HT1080 (cell line): Measurements from ENCODE around the gene FBXL17. TPM values are rescaled to one million over a fixed set of nuclear protein-coding genes. Genes with fewer than 3 reads are reported as not detected.

ENCODE experiments used
- DNase-seq: peaks from one replicate; pipeline ENCODE4 v3.0.0-alpha.2; 2015; ENCODE audit warnings: low read depth
- total RNA-seq: library from RNA; depleted of rRNA; stranded (reverse); fragments of >200 nt; shearing (Covaris generic); gene quantifications from 2 replicates; pipeline ENCODE4 v1.2.3, GENCODE V29; 2014

The FBXL17 gene
- total RNA-seq, 1 experiment from 2014 or later, result 6.6 TPM

DNA sequence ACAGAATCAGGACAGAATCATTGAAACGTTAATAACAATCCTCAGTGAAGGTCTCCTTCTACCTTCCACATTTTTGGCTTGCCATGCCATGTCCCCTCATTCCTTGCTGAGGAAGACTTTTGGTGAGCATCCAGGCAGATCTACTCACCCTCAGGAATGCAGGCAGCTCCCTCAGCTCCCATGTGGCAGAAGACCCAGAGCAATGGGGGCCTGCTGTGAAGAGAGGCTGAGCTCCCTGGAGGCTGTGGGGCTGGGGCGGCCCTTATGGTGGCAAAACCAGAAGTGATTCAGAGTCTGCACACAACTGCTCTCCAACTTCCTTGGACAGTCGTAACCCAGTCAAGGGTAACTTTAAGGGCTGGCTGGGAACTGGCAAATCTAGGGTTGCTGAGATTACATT, 463.9 kb downstream of the FBXL17 start:
- peak; percentile 15 for DNase-seq

GRCh38 chr5:107916731-107917725, 464.9 kb downstream of the FBXL17 start:
- no peak for DNase-seq

- no peak for DNase-seq
Measured at GRCh38 chr5:107915176-107915812, 466.6 kb downstream of the FBXL17 start.

GRCh38 chr5:107913494-107913893, 468.4 kb downstream of the FBXL17 start:
- no peak for DNase-seq

GRCh38 chr5:107900721-107901120, 481.2 kb downstream of the FBXL17 start:
- DNase-seq, result no peak

DNA sequence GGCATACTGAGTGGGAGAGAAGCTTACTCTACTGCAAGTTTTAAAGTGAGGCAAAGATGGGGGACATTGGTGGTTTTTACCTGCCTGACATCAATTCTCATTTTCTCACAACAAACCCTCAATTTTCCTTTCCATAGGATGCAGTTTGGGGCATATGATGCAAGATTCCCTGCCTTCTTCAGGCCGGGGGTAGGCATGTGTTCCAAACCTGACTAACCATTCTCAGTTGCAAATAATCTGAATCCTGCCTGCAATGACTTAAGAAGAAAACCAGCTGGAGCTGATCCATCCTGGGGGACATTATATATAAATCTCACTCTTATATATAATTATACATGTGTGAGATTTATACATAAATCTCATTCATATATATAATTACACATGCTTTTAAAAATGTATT, 487.5 kb downstream of the FBXL17 start:
- peak; percentile 10 for DNase-seq

DNA sequence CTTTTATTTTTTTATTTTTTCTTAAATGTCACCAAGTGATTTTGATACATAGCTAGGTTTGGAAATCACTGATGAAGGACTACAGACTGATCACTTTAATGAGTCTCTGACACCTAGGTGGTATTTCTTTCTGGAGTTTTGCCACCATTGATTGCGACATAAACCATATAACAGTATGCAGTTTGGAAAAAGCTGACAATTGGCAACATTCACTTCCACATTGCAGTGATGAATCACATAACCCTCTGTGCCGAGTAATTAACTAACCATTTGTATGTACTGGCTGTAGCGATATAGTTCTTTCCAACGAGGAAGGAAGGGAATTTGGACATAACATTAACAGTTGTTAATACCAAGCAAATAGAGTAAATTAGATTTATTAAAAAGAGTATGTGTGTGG, 488.3 kb downstream of the FBXL17 start:
- peak; percentile 66 for DNase-seq

DNA sequence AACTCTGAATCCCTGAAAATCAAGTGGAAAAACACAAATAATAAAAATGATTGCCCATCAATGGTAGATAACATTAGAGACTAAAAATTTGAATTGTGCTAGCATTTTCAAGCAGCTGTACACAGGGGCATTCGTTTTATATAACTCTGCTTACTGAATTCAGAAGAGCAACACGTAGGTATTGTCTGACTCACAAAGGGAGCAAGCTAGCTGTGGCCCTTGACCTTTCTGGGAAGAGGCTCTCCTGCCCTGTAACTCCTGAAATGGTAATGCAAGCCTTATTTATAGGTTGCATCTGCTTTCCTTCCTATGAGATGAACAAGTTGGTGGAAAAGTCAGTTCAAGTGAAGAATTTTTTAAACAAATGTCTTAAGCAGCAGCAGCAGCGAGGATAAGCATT, 492.5 kb downstream of the FBXL17 start:
- no peak for DNase-seq

GRCh38 chr5:107888541-107888940, 493.4 kb downstream of the FBXL17 start:
- DNase-seq, result no peak

- DNase-seq, result no peak
Measured at GRCh38 chr5:107887166-107887943, 494.5 kb downstream of the FBXL17 start.

- no peak for DNase-seq
Measured at GRCh38 chr5:107885601-107886000, 496.3 kb downstream of the FBXL17 start.

GRCh38 chr5:107884871-107885270, 497.0 kb downstream of the FBXL17 start:
- DNase-seq, result no peak

- DNase-seq, result no peak
Measured at GRCh38 chr5:107878661-107879060, 503.2 kb downstream of the FBXL17 start.

GRCh38 chr5:107876906-107877305, 505.0 kb downstream of the FBXL17 start:
- no peak for DNase-seq

GRCh38 chr5:107876261-107876660, 505.6 kb downstream of the FBXL17 start:
- no peak for DNase-seq

DNA sequence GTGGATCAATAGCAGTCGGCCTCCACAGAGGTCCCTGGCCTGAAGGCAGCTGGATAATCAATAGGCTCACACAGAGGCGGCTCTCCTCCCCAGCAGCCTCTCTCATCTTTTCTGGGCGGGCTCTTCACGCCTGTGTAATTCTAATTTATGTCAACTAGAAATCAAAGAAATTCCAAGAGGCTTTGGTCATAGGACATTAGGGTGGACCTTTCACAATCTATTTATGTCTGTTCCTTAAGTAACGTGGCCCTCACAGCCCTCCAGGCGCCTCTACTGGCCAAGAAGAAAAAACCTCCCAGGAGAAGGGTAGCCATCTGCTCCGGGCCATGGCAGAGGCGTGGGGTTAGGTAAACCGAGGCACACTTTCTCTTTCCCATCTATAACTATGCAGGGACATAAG, 506.1 kb downstream of the FBXL17 start:
- no peak for DNase-seq

DNA sequence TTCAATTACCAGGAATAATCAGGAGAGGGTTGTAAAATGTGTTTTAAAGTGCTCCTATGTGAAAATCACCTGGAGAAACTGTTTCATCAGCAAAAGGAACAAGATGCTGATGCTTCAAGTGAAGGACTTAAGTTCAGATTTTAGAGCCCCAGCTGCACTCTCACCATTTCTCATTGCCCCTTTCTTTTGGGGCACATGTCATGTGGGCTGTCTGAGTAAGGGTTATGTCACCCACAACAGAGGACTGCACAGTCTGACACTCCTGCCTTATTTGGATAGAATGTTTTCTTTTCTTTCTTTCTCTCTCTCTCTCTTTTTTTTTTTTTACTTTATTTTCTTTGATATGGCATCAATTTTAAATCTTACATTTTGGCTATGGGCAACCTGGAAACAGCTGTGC, 507.1 kb downstream of the FBXL17 start:
- DNase-seq, result peak; percentile 59

DNA sequence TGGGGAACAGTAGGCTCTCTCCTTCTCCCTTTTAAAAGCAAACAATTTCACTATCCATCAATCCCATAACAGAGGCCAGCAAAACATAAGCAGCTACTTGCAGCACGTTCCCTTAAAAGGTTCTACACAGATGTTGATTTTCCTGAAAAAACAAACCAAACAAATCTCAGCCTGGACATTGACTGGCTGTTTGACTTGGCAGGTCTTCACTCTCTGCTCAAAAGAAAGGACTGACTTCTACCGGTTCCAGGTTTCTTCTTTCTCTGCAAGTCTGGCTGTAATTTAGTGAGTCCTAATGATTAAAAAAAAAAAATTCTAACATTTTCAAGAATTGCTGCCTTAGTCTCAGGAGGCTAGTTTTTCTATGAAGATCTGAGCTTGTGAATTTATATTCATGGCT, 508.0 kb downstream of the FBXL17 start:
- DNase-seq, result no peak

DNA sequence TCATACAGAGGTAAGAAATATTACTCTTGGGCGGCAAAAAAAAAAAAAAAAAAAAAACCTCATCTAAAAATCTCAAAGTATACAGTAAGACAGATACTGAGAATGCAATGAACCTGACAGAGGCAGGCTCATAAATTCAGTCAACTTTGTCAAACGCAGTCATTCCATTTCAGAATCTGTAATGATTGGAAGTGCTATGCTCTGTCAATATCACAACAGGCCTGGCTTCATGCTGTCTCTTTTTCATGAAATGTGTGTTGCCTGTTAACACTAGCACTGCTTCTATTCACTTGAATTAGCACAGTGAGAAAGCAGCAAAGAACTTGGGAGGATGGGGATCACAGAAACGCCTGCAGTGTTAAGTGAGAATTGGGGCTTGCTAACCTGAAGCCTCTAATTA, 510.9 kb downstream of the FBXL17 start:
- DNase-seq, result no peak

GRCh38 chr5:107869438-107870115, 512.3 kb downstream of the FBXL17 start:
- peak; percentile 87 for DNase-seq
